Smooth muscle cell (in vitro differentiated cells): ENCODE results near the gene PCDHB3. TPM values are rescaled to one million over a fixed set of nuclear protein-coding genes. Genes with fewer than 3 reads are reported as not detected.
"Not testable (repeated sequence)": the region's sequence is repeated elsewhere in the genome, so short reads cannot be mapped to it uniquely, and the experiment has no call there.

ENCODE experiments used
- DNase-seq: peaks from one replicate; lab custom pipeline; 2025; ENCODE audit not compliant: unreplicated experiment; lab: John Stamatoyannopoulos, UW
- H2AFZ ChIP-seq: fragments of 200-600 bp; sonication (generic); 2 replicates; pipeline ENCODE4 v1.6.0; 2016; ENCODE audit warnings: antibody characterized with exemption, low read depth, mild to moderate bottlenecking
- H3F3A ChIP-seq: fragments of 200-600 bp; sonication (generic); 2 replicates; pipeline ENCODE4 v1.6.0; 2017; ENCODE audit warnings: antibody characterized with exemption, low read depth
- H3K27ac ChIP-seq: fragments of 200-600 bp; sonication (generic); 2 replicates; pipeline ENCODE4 v1.5.1; 2016; ENCODE audit warnings: low read depth, mild to moderate bottlenecking
- H3K27me3 ChIP-seq: fragments of 200-600 bp; sonication (generic); 2 replicates; pipeline ENCODE4 v1.6.1; 2016; ENCODE audit warnings: low read depth, mild to moderate bottlenecking
- H3K36me3 ChIP-seq: fragments of 200-600 bp; sonication (generic); 2 replicates; pipeline ENCODE4 v1.5.1; 2016; ENCODE audit warnings: low read depth
- H3K4me1 ChIP-seq: fragments of 200-600 bp; sonication (generic); 2 replicates; pipeline ENCODE4 v1.5.1; 2016; ENCODE audit warnings: low read depth
- H3K4me2 ChIP-seq: fragments of 200-600 bp; sonication (generic); 2 replicates; pipeline ENCODE4 v1.6.0; 2016; ENCODE audit warnings: mild to moderate bottlenecking
- H3K4me3 ChIP-seq: fragments of 200-600 bp; sonication (generic); 2 replicates; pipeline ENCODE4 v1.5.1; 2016; ENCODE audit warnings: mild to moderate bottlenecking
- H3K79me2 ChIP-seq: fragments of 200-600 bp; sonication (generic); 2 replicates; pipeline ENCODE4 v1.6.0; 2016; ENCODE audit warnings: low read depth, mild to moderate bottlenecking
- H3K9ac ChIP-seq: fragments of 200-600 bp; sonication (generic); 2 replicates; pipeline ENCODE4 v1.6.0; 2016; ENCODE audit warnings: low read depth
- H3K9me3 ChIP-seq: fragments of 200-600 bp; sonication (generic); replicated peaks from 2 replicates; pipeline ENCODE4 v1.5.1; 2016; ENCODE audit warnings: low read depth
- H4K20me1 ChIP-seq: fragments of 200-600 bp; sonication (generic); 2 replicates; pipeline ENCODE4 v1.6.0; 2016; ENCODE audit warnings: low read depth
- CTCF ChIP-seq: fragments of 200-600 bp; sonication (generic); IDR thresholded peaks from 2 replicates; pipeline ENCODE4 v1.5.1; 2017; ENCODE audit warnings: borderline replicate concordance, mild to moderate bottlenecking, antibody characterized with exemption; ENCODE audit not compliant: insufficient read depth, poor library complexity, severe bottlenecking
- WGBS: methylation state at CpG from one replicate; pipeline ENCODE4 v1.1.7; 2016; ENCODE audit warnings: low lambda C conversion rate; 5-methylcytosine and 5-hydroxymethylcytosine counted together
- polyA plus RNA-seq: library from polyadenylated mRNA; unstranded; fragments of >200 nt; fragmentation: Nextera tagmentation; extraction: Ambion mirVana; gene quantifications from 2 replicates; pipeline ENCODE4 v1.2.1, GENCODE V29; 2016
- total RNA-seq: library from RNA; depleted of rRNA; stranded (reverse); fragments of >200 nt; gene quantifications from 2 replicates; pipeline ENCODE4 v1.2.3, GENCODE V29; 2014

PCDHB3 gene
- total and polyA plus RNA-seq, 2 experiments from 2014 or later, result 1.8 to 3.8 TPM

- H2AFZ ChIP-seq, result no peak overlapping the region
- WGBS, result 97% methylated on average over 33 of the region's 33 CpGs
- no peaks in the 10 kb centered on the region for H3F3A ChIP-seq
- H3K27me3 ChIP-seq, result no peaks in the 10 kb centered on the region
- no peak overlapping the region for H3K27ac ChIP-seq
- H3K9me3 ChIP-seq, result peaks cover 14% of the 10 kb centered on the region
- no peak for DNase-seq
- no peak overlapping the region for H3K4me2 ChIP-seq
- H3K36me3 ChIP-seq, result no peaks in the 10 kb centered on the region
- H4K20me1 ChIP-seq, result no peaks in the 10 kb centered on the region
- H3K4me1 ChIP-seq, result no peaks in the 10 kb centered on the region
- no peak overlapping the region for H3K9ac ChIP-seq
- H3K79me2 ChIP-seq, result no peaks in the 10 kb centered on the region
- no peak for TF ChIP-seq CTCF
- no peak overlapping the region for H3K4me3 ChIP-seq
Measured at GRCh38 chr5:141150224-141150992, 50.1 kb downstream of the PCDHB3 start.

- Histone ChIP-seq H3K27ac (no peak overlapping the region), H3K4me1 (no peaks in the 10 kb centered on the region), H3K4me3 (no peak overlapping the region), H3K27me3 (no peaks in the 10 kb centered on the region), H2AFZ (no peak overlapping the region), H4K20me1 (no peaks in the 10 kb centered on the region), H3K9me3 (peaks cover 14% of the 10 kb centered on the region), H3K79me2 (no peaks in the 10 kb centered on the region), H3K4me2 (no peak overlapping the region), H3K9ac (no peak overlapping the region), H3K36me3 (no peaks in the 10 kb centered on the region), H3F3A (no peaks in the 10 kb centered on the region)
- no peak for DNase-seq
- 93% methylated on average over 13 of the region's 13 CpGs for WGBS
- TF ChIP-seq CTCF, result no peak
Measured at GRCh38 chr5:141150993-141151325, 50.7 kb downstream of the PCDHB3 start.

GRCh38 chr5:141151632-141152031, 51.4 kb downstream of the PCDHB3 start:
- not testable (repeated sequence) for H3F3A ChIP-seq, H3K79me2 ChIP-seq, H4K20me1 ChIP-seq, H3K27ac ChIP-seq, H3K4me3 ChIP-seq, DNase-seq, H3K36me3 ChIP-seq, H3K9ac ChIP-seq, H3K27me3 ChIP-seq, H2AFZ ChIP-seq, H3K4me1 ChIP-seq, H3K4me2 ChIP-seq
- peaks cover 14% of the 10 kb centered on the region for H3K9me3 ChIP-seq
- WGBS, result 97% methylated on average over 27 of the region's 41 CpGs

GRCh38 chr5:141152096-141152495, 51.8 kb downstream of the PCDHB3 start:
- H3K9me3 ChIP-seq, result peaks cover 14% of the 10 kb centered on the region
- not testable (repeated sequence) for H3K4me1 ChIP-seq, H3K4me2 ChIP-seq, H3F3A ChIP-seq, DNase-seq, H2AFZ ChIP-seq, H3K27me3 ChIP-seq, H3K27ac ChIP-seq, H3K4me3 ChIP-seq, H3K36me3 ChIP-seq, H3K9ac ChIP-seq, H4K20me1 ChIP-seq, H3K79me2 ChIP-seq
- 97% methylated on average over 30 of the region's 36 CpGs for WGBS

Other genes starting within 250 kb of the PCDHB3 start
- 16.1 and 19.6 TPM in 2 replicates for gene PCDHA10, start 244.6 kb upstream of the PCDHB3 start, total RNA-seq
- 9.0 and 10.1 TPM in 2 replicates for gene PCDHA10, start 244.6 kb upstream of the PCDHB3 start, polyA plus RNA-seq
- 2.1 and 3.8 TPM in 2 replicates for gene PCDHA11, start 231.5 kb upstream of the PCDHB3 start, total RNA-seq
- gene PCDHA11, start 231.5 kb upstream of the PCDHB3 start, polyA plus RNA-seq, result 1.6 and 3.0 TPM in 2 replicates
- 7.3 and 9.6 TPM in 2 replicates for gene PCDHA12, start 225.2 kb upstream of the PCDHB3 start, total RNA-seq
- gene PCDHA12, start 225.2 kb upstream of the PCDHB3 start, polyA plus RNA-seq, result 2.2 and 2.9 TPM in 2 replicates
- gene PCDHA13, start 218.3 kb upstream of the PCDHB3 start, total RNA-seq, result 0.99 and 2.5 TPM in 2 replicates
- 0.30 and 1.3 TPM in 2 replicates for gene PCDHA13, start 218.3 kb upstream of the PCDHB3 start, polyA plus RNA-seq
- 5.6 and 9.3 TPM in 2 replicates for gene PCDHAC1, start 174.2 kb upstream of the PCDHB3 start, total RNA-seq
- 0.13 and 0.97 TPM in 2 replicates for gene PCDHAC1, start 174.2 kb upstream of the PCDHB3 start, polyA plus RNA-seq
- gene PCDHAC2, start 134.0 kb upstream of the PCDHB3 start, total RNA-seq, result 5.2 and 7.4 TPM in 2 replicates
- gene PCDHAC2, start 134.0 kb upstream of the PCDHB3 start, polyA plus RNA-seq, result 3.5 and 4.7 TPM in 2 replicates
- 0.04 and 0.22 TPM in 2 replicates for gene PCDHB1, start 49.1 kb upstream of the PCDHB3 start, total RNA-seq
- gene PCDHB1, start 49.1 kb upstream of the PCDHB3 start, polyA plus RNA-seq, result not detected in 2 replicates
- 25.8 and 37.9 TPM in 2 replicates for gene PCDHB2, start 5.9 kb upstream of the PCDHB3 start, total RNA-seq
- gene PCDHB2, start 5.9 kb upstream of the PCDHB3 start, polyA plus RNA-seq, result 32.8 and 41.6 TPM in 2 replicates
- gene PCDHB4, start 21.3 kb downstream of the PCDHB3 start, total RNA-seq, result 2.4 and 2.5 TPM in 2 replicates
- gene PCDHB4, start 21.3 kb downstream of the PCDHB3 start, polyA plus RNA-seq, result 0.41 and 1.3 TPM in 2 replicates
- gene PCDHB5, start 34.7 kb downstream of the PCDHB3 start, total RNA-seq, result 12.0 and 12.8 TPM in 2 replicates
- gene PCDHB5, start 34.7 kb downstream of the PCDHB3 start, polyA plus RNA-seq, result 6.3 and 9.7 TPM in 2 replicates
- 0.58 and 0.94 TPM in 2 replicates for gene PCDHB6, start 49.6 kb downstream of the PCDHB3 start, total RNA-seq
- 0.25 and 0.32 TPM in 2 replicates for gene PCDHB6, start 49.6 kb downstream of the PCDHB3 start, polyA plus RNA-seq
- gene PCDHB7, start 72.2 kb downstream of the PCDHB3 start, total RNA-seq, result 0.76 and 1.4 TPM in 2 replicates
- gene PCDHB7, start 72.2 kb downstream of the PCDHB3 start, polyA plus RNA-seq, result 0.06 TPM in 1 of 2 replicates, not detected in the other
- 0.90 and 3.5 TPM in 2 replicates for gene PCDHB8, start 77.3 kb downstream of the PCDHB3 start, total RNA-seq
- 0.25 and 1.1 TPM in 2 replicates for gene PCDHB8, start 77.3 kb downstream of the PCDHB3 start, polyA plus RNA-seq
- 6.4 and 7.0 TPM in 2 replicates for gene PCDHB16, start 81.9 kb downstream of the PCDHB3 start, total RNA-seq
- gene PCDHB16, start 81.9 kb downstream of the PCDHB3 start, polyA plus RNA-seq, result 5.2 and 6.5 TPM in 2 replicates
- gene PCDHB9, start 86.7 kb downstream of the PCDHB3 start, total RNA-seq, result 4.1 and 6.5 TPM in 2 replicates
- 2.2 and 2.4 TPM in 2 replicates for gene PCDHB9, start 86.7 kb downstream of the PCDHB3 start, polyA plus RNA-seq
- gene PCDHB10, start 91.9 kb downstream of the PCDHB3 start, total RNA-seq, result 6.4 and 7.4 TPM in 2 replicates
- 3.3 and 3.4 TPM in 2 replicates for gene PCDHB10, start 91.9 kb downstream of the PCDHB3 start, polyA plus RNA-seq
- 1.8 and 2.1 TPM in 2 replicates for gene PCDHB11, start 99.2 kb downstream of the PCDHB3 start, total RNA-seq
- 0.61 and 1.7 TPM in 2 replicates for gene PCDHB11, start 99.2 kb downstream of the PCDHB3 start, polyA plus RNA-seq
- 2.9 and 3.6 TPM in 2 replicates for gene PCDHB12, start 108.2 kb downstream of the PCDHB3 start, total RNA-seq
- 0.57 and 1.0 TPM in 2 replicates for gene PCDHB12, start 108.2 kb downstream of the PCDHB3 start, polyA plus RNA-seq
- gene PCDHB13, start 113.4 kb downstream of the PCDHB3 start, total RNA-seq, result 4.4 and 8.3 TPM in 2 replicates
- 1.8 and 2.6 TPM in 2 replicates for gene PCDHB13, start 113.4 kb downstream of the PCDHB3 start, polyA plus RNA-seq
- 7.8 and 9.1 TPM in 2 replicates for gene PCDHB14, start 122.9 kb downstream of the PCDHB3 start, total RNA-seq
- gene PCDHB14, start 122.9 kb downstream of the PCDHB3 start, polyA plus RNA-seq, result 2.6 and 4.6 TPM in 2 replicates
- 3.9 and 4.2 TPM in 2 replicates for gene PCDHB15, start 144.9 kb downstream of the PCDHB3 start, total RNA-seq
- gene PCDHB15, start 144.9 kb downstream of the PCDHB3 start, polyA plus RNA-seq, result 1.8 and 2.1 TPM in 2 replicates
- gene SLC25A2, start 203.6 kb downstream of the PCDHB3 start, total RNA-seq, result not detected in 2 replicates
- gene SLC25A2, start 203.6 kb downstream of the PCDHB3 start, polyA plus RNA-seq, result 0.15 TPM in 1 of 2 replicates, not detected in the other
- gene TAF7, start 220.3 kb downstream of the PCDHB3 start, total RNA-seq, result 83.0 and 94.5 TPM in 2 replicates
- 85.9 and 105 TPM in 2 replicates for gene TAF7, start 220.3 kb downstream of the PCDHB3 start, polyA plus RNA-seq
- gene PCDHGA1, start 230.0 kb downstream of the PCDHB3 start, total RNA-seq, result 0.58 and 0.63 TPM in 2 replicates
- 0.05 TPM in 1 of 2 replicates, not detected in the other for gene PCDHGA1, start 230.0 kb downstream of the PCDHB3 start, polyA plus RNA-seq
- 0.04 TPM in 1 of 2 replicates, not detected in the other for gene PCDHGA2, start 238.3 kb downstream of the PCDHB3 start, total RNA-seq
- gene PCDHGA2, start 238.3 kb downstream of the PCDHB3 start, polyA plus RNA-seq, result not detected in 2 replicates
- gene PCDHGA3, start 243.4 kb downstream of the PCDHB3 start, total RNA-seq, result not detected in 2 replicates
- not detected in 2 replicates for gene PCDHGA3, start 243.4 kb downstream of the PCDHB3 start, polyA plus RNA-seq
- gene PCDHGB1, start 249.6 kb downstream of the PCDHB3 start, total RNA-seq, result 0.27 and 0.81 TPM in 2 replicates
- gene PCDHGB1, start 249.6 kb downstream of the PCDHB3 start, polyA plus RNA-seq, result 0.40 TPM in 1 of 2 replicates, not detected in the other